Mammary epithelial cell (primary cell): Measurements from ENCODE around the gene GPER1.

Experiments
- EZH2 ChIP-seq: IDR thresholded peaks from 2 replicates; pipeline ENCODE4 v1.6.1; 2012; ENCODE audit warnings: low read length, inconsistent platforms, borderline replicate concordance
- TF ChIP-seq, protein P1 (sequence below), 2 donors: IDR thresholded peaks in 1 of 2; conservative IDR thresholded peaks in 1 of 2; 2 replicates each; pipeline ENCODE4 v1.5.1; 2011 to 2012; ENCODE audit warnings: inconsistent platforms in 2 of 2, low read length in 2 of 2, mild to moderate bottlenecking in 2 of 2, control low read depth in 1 of 2, low read depth in 1 of 2; ENCODE audit not compliant: insufficient read depth in 1 of 2; ENCODE audit errors: extremely low read depth in 1 of 2

DNA sequence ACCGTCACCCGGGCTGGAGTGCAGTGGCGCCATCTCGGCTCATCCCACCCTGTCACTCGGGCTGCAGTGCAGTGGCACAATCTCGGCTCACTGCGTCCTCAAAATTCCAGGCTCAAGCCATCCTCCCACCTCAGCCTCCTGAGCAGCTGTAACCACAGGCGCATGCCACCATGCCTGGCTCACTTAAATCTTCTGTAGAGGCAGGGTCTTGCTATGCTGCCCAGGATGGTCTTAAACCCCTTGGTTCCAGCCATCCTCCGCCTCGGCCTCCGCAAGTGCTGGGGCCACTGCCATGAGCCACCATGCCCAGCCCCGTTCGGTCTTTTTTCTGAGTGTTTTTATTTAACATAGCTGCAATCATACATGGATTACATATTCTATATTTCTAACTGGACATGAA is 41.5 kb downstream of the GPER1 start:
- TF ChIP-seq, protein P1, sequence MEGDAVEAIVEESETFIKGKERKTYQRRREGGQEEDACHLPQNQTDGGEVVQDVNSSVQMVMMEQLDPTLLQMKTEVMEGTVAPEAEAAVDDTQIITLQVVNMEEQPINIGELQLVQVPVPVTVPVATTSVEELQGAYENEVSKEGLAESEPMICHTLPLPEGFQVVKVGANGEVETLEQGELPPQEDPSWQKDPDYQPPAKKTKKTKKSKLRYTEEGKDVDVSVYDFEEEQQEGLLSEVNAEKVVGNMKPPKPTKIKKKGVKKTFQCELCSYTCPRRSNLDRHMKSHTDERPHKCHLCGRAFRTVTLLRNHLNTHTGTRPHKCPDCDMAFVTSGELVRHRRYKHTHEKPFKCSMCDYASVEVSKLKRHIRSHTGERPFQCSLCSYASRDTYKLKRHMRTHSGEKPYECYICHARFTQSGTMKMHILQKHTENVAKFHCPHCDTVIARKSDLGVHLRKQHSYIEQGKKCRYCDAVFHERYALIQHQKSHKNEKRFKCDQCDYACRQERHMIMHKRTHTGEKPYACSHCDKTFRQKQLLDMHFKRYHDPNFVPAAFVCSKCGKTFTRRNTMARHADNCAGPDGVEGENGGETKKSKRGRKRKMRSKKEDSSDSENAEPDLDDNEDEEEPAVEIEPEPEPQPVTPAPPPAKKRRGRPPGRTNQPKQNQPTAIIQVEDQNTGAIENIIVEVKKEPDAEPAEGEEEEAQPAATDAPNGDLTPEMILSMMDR (conservative IDR thresholded peaks at IDR 0.05 in 1 of 2, IDR thresholded peaks at IDR 0.05 in 1 of 2; ENCODE audit: extremely low read depth in 1 of 2, insufficient read depth in 1 of 2, low read depth in 1 of 2, low read length in 2 of 2): no peak
- TF ChIP-seq EZH2: no peak
